HG02610 (cell line): ENCODE results near the gene NFIB.

Source experiments
- ATAC-seq: cut with Tn5 transposase; IDR thresholded peaks from one replicate; pipeline ENCODE4 v1.9.1; 2021; ENCODE audit warnings: mild to moderate bottlenecking, moderate library complexity; ENCODE audit not compliant: unreplicated experiment

The NFIB gene

DNA sequence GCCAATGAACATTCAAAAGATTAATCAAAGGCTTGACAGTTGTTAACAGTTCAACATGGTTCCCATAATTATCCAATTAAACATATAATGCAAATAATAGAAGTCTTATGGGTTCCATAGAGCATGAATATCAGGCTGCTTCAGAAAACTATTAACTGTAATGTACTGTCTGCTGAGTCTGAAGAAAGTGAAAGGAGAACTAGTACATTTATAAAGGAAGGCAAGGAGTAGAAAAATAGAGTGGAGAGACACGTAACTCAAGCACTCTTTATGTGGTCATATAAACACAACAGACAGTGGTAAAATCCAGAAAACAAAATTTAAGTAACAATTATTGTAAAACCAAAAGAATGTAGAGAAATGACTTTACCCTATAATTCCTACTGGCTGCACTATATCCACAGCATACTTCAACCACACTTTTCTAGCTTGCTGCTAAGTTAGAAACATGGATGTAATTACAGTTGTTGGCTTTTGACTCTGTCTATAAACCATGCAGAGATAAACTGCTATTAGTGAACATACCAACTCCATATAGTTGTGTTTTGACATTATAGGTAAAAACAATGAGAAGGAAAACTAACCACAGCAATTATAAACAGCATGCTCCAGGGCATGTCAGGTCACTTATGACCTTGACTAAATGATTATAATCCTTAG lies 32.7 kb downstream of the NFIB start:
- ATAC-seq = no peak

DNA sequence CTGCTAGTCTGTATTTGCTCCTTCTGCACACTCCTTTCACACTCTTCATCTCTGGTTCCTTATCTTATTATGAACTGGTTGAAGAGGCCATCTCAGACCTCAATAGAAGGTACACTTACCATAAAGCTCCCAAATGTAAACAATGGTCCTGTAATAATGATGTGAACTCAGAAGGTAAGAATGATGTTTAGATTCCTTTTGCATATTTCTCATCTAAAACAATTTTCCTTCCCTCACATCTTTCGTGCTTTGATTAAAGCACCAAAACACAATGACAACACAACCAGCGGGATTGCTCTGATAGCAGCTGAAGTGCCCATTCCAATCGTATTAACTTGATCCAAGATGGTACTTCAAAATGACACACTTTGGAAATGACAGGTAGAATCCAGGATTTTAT lies 34.3 kb downstream of the NFIB start:
- ATAC-seq = no peak

GRCh38 chr9:14278291-14278721 lies 35.6 kb downstream of the NFIB start:
- ATAC-seq = no peak

GRCh38 chr9:14277761-14278160 lies 36.2 kb downstream of the NFIB start:
- ATAC-seq = no peak

DNA sequence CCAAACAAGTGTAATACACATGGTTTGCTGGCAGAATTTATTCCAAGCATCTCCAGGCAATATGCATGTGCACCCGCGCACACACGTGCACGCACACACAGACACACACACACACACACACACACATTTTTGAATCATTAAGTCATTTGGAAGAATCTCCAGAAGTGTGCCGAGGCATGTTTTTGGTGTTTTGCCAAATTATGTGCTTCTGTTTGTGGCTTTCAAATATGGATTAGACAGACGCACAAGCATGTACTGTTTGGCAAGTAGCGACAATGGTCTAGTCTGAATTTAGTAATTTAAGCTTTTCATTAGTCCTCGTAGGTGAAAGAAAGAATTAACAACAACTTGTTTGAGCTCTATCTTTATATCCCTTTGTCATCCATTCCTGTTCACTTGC lies 36.7 kb downstream of the NFIB start:
- no peak for ATAC-seq

- ATAC-seq = no peak
Observed at GRCh38 chr9:14275331-14275730, 38.6 kb downstream of the NFIB start.

DNA sequence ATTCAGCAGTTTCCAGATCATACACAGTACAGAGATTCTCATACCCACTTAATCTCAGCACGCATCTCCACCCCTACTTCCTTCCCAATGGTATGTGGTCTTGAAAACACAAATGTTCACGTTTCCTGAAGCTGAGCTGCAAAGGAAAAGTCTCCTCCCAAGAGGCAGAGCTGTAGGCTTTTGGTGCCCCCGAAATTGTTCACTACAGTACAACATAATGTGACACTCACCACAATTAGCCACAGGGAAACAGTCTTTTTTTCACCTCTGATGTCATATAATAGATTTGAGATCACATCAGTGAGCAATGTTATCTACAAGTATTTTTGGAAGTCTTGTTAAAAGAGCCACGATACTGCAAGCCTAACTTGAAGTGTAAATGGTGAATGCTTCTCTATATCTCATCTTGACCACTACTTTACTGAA lies 40.2 kb downstream of the NFIB start:
- ATAC-seq = no peak

DNA sequence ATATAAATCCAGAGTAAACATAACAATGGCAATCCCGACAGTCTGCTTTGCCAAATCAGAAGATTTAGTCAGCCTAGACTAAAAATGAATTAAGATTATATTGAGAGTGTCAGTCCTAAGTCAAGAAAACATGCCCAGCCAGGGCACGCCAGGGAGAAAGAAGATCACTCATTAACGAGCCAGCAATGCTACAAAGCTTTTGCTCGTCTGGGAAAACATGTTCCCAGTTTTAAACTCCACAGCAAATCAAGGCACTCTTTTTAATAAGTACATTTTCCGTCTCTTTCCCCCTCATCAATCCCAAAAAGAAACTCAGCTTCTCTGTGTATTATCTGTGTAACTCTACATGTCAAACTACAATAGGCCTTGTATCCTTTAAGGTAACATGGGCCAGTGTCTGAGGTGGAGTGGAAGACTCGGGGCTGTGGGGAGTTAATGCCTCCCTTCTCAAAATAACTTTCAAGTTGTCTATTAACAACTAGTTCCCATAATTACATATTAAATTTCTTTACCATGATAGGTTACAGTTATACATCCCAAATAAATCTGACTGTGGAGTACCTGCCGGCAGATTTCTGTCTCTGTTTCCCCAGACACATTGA lies 40.9 kb downstream of the NFIB start:
- ATAC-seq = no peak

DNA sequence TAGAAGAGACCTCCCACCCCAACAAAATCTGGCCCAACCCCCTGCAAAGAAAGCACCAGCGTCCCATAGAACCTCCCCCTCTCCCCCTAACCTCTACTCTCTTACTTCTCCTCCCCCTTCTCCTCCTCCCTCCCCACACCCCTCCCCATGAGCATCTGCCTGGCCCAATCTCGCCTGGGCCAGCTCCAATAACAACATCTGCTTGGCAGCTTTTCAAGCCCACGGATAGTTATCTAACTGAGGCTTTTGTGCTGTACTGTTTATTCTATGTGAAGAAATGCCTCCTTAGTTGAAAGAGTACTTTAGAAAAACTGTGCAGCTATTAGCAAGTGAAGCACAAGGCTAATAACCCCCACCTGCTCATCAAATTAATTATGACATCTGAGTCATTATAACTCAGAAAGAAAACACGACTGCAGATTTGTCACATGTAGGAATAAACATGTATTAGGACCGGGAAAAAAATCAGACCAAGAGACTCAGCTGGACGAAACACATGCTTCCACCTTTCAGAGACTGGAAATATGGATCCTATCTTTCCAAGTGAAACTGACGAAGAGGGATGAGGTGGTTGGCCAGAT lies 42.8 kb downstream of the NFIB start:
- no peak for ATAC-seq

DNA sequence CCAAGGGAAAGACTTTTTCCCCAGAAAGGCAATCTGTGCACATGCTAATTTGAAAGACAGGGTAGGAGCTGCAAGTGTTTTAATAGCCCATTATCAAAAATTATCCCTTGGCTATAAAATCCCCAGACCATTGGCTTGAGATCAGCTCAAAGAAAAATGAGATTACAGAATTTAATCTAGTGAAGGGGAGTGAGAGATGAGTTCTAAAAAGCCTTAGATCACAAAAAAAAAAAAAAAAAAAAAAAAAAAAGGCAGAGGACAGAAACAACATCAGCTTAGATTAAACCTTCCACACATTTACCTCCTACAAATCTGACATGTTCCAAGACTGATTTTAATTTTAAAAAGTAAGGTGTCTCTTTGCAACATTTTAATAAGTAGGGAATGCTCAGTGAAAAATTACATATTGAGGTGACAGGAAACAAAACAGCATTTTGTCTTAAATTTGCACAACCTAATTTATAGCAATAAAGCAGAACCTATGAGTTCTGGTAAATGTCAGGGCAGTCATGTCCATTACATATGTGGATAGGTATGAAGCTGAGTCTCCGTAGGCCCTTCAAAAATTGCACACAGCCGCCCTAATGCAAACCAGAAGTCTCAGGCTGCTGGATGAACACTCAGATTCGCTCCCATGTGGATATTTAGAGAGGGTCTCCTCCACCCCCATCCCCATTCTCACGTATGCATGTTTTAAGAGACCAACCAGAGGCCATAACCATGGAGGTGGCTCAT lies 43.4 kb downstream of the NFIB start:
- ATAC-seq = no peak

DNA sequence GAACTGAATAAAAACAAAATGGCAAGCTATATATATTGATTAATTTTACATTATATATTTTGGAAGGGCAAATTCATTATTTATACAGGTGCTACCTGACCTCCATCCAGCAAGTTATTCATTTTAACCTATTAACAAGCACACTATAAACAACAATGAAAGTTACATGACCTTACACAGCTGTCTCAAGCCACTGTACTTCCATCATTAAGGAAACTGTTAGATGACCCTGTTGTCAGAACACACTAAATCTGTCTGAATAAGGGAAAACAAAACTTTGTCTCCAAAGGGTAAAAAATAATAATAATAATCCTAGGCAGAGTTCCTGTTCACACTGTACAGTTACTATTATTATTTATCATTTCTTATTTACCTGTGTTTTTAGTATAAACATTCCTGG lies 44.0 kb downstream of the NFIB start:
- ATAC-seq = no peak

DNA sequence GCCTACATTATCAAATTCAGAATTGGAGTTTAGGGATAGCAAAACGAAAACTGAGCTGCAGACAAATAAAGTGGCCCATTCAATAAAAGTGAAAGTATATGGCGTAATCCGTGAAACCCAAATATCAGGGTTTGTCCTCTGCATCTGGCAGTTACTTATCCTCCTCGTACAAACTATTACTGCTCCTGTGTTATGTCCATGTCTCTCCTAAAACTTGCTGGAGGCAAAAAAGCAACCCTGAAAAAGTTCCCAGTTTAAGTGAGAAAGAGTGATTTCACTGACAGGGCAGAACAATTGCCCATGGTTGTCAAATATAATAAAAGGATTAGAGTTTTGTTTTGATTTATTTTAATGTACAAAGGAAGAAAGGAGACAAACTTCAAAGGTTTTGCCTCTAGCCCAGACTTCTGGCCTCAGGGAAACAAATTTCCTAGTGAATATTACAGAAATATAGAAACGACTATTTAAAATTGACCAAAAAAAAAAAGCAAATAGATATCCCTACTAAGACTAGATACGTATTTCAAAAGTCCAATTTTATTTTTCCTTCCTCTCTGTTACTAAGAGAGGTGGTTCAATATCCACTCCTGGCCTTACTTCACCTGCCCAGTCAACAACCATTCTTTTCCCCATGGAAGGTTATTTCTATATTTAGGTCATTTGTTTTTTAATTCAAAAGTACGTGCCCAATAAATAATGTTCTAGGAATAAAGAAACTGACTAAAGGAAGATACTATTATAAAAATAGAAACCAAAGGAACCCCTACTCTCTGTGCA lies 50.0 kb downstream of the NFIB start:
- ATAC-seq = no peak

DNA sequence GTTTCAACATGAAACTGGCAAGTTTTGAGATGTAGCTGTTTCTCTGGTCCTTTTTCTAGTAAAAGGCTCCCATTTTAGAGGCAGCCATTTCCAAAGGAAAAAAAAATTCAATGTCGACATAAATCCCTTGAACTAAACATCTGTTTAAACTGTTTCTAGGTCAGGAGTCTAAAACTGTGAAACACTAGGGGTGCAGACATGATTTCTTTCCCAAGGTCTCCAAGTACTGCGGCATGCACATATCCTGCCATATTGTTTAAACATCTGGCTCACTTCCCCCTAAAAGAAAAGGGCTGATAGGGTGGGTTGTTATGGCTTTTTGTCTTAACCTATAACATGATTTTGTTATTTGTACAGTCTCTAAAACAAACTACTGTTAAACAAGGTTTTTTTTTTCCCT lies 51.1 kb downstream of the NFIB start:
- ATAC-seq = no peak

DNA sequence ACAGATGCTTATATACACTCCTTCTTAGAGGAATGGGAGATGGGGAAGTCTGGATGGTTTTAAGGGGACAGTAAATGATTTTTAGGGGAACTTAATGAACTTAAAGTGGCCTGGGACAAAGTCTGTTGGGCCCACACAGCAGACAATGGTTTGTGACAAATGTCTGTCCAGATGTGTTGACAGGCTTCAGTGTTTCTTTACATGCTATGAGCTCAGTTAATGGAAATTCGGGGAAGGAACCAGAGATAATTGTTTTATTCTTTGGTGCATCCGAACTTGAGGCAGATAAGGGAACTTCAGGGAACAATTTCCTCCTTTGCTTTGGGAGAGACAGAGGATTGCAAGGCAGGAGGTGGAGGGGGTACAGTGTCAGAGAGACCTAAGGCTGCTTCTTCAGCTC lies 52.3 kb downstream of the NFIB start:
- ATAC-seq = no peak

- ATAC-seq = no peak
Observed at GRCh38 chr9:14260101-14260500, 53.8 kb downstream of the NFIB start.

DNA sequence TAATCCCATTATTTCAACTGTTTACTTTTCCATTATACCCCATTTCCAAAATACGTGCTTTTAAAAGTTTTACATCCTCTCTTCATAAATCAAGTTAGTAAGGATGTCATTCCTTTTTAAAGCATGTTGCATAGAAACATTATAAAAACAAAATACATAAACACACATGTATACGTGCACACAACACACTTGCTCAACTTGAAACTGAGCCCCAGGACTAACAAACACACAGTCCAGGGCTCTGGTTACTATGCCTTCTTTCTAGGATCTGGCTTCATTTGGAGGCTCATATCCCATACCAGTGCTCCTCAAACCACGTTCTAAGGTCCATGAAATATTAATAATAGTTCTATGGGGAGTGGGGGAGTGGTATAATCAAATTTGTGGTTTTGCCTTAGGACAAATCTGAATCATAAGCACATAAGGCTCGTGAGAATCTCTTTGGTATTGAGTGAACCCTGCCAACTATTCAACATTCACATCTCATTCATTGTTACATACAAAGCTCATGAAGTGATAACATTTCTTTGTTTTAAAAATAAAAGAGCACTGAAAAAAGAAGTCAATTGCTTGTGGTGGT lies 55.2 kb downstream of the NFIB start:
- ATAC-seq = no peak

DNA sequence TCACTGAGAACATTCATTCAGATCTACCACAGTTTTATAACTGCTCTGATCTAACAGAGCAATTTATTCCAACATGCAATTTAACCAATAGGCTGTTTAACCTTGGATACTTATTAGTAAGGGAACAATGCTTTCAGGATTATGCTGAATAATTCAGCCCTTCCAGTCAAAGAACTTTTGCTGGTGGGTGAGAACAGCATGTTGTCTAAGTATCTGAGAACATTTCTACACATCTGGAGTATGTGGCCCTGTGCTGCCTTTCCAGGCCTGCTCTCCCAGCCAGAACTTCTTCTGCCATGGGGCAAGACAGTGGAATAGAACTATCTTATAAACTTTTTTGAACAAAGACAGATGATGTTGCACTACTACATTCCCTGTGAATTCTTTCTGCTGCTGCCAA lies 55.8 kb downstream of the NFIB start:
- no peak for ATAC-seq

- ATAC-seq = no peak
Observed at GRCh38 chr9:14256588-14256987, 57.4 kb downstream of the NFIB start.

GRCh38 chr9:14251154-14252071 lies 62.5 kb downstream of the NFIB start:
- no peak for ATAC-seq

- no peak for ATAC-seq
Observed at GRCh38 chr9:14250794-14251153, 63.2 kb downstream of the NFIB start.
